Measurements from ENCODE around the gene NXPE3.
A peak's percentile ranks its signal among the peaks of the same experiment; 100 is the strongest.

Gene NXPE3

GRCh38 chr3:101846709-101847108, 67.7 kb downstream of the NXPE3 start:
- CTCF ChIA-PET = no interaction called here
- H3K27ac ChIP-seq = no peak overlapping the region
- POLR2A ChIA-PET (ENCODE audit: low non-redundant PET) = no interaction called here
- no peak for DNase-seq (ENCODE audit: low spot score)
- TF ChIP-seq, protein P1, sequence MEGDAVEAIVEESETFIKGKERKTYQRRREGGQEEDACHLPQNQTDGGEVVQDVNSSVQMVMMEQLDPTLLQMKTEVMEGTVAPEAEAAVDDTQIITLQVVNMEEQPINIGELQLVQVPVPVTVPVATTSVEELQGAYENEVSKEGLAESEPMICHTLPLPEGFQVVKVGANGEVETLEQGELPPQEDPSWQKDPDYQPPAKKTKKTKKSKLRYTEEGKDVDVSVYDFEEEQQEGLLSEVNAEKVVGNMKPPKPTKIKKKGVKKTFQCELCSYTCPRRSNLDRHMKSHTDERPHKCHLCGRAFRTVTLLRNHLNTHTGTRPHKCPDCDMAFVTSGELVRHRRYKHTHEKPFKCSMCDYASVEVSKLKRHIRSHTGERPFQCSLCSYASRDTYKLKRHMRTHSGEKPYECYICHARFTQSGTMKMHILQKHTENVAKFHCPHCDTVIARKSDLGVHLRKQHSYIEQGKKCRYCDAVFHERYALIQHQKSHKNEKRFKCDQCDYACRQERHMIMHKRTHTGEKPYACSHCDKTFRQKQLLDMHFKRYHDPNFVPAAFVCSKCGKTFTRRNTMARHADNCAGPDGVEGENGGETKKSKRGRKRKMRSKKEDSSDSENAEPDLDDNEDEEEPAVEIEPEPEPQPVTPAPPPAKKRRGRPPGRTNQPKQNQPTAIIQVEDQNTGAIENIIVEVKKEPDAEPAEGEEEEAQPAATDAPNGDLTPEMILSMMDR (conservative IDR thresholded peaks at IDR 0.05; ENCODE audit: low read depth) = no peak

- ChIA-PET CTCF (interaction anchor here (0.5 kb wide), 1 partner anchor 578 kb away, joined by 3 read pairs; no protein-coding TSS in a partner anchor), POLR2A (ENCODE audit: low non-redundant PET) (no interaction called here)
- TF ChIP-seq, protein P1 (conservative IDR thresholded peaks at IDR 0.05; ENCODE audit: low read depth) = no peak
- DNase-seq (ENCODE audit: low spot score) = no peak
- H3K27ac ChIP-seq = no peak overlapping the region
Observed at GRCh38 chr3:101847328-101847727, 68.3 kb downstream of the NXPE3 start.

GRCh38 chr3:101848326-101848725, 69.3 kb downstream of the NXPE3 start:
- DNase-seq (ENCODE audit: low spot score) = no peak
- H3K27ac ChIP-seq = peak overlapping the region; percentile 90
- CTCF ChIA-PET = no interaction called here
- TF ChIP-seq, protein P1 (conservative IDR thresholded peaks at IDR 0.05; ENCODE audit: low read depth) = no peak
- POLR2A ChIA-PET (ENCODE audit: low non-redundant PET) = interaction anchor here (1.7 to 2.0 kb wide), 2 partner anchors 21 to 31 kb away, joined by 7 to 15 read pairs; no protein-coding TSS in a partner anchor

GRCh38 chr3:101848754-101849713, 70.0 kb downstream of the NXPE3 start, which contains the start of gene NFKBIZ:
Gene NFKBIZ, plus strand, starts transcription at chr3:101849514. Its CDS starts 115 bp downstream, at chr3:101849629.
- POLR2A ChIA-PET (ENCODE audit: low non-redundant PET) = interaction anchor here (0.6 to 2.0 kb wide), 7 partner anchors 22 to 346 kb away, joined by 3 to 15 read pairs (median 3); no protein-coding TSS in a partner anchor
- peak; percentile 95 for DNase-seq (ENCODE audit: low spot score)
- TF ChIP-seq, protein P1 (conservative IDR thresholded peaks at IDR 0.05; ENCODE audit: low read depth) = no peak
- peak within 1 kb of the TSS; percentile 90 for H3K27ac ChIP-seq
- CTCF ChIA-PET = interaction anchor here (0.6 to 1.4 kb wide), 3 partner anchors 21 to 376 kb away, joined by 4 to 7 read pairs (median 4); no protein-coding TSS in a partner anchor

- peak overlapping the region; percentile 90 for H3K27ac ChIP-seq
- TF ChIP-seq, protein P1 (conservative IDR thresholded peaks at IDR 0.05; ENCODE audit: low read depth) = 0 out of 2 replicates have a peak, but pooled peaks have one; percentile 14
- no peak for DNase-seq (ENCODE audit: low spot score)
- ChIA-PET CTCF (interaction anchor here (0.6 to 1.4 kb wide), 4 partner anchors 22 to 376 kb away, joined by 4 to 7 read pairs (median 4); no protein-coding TSS in a partner anchor), POLR2A (ENCODE audit: low non-redundant PET) (interaction anchor here (0.6 to 2.0 kb wide), 7 partner anchors 8 to 310 kb away, joined by 3 to 15 read pairs (median 3); no protein-coding TSS in a partner anchor)
Observed at GRCh38 chr3:101849714-101850245, 70.8 kb downstream of the NXPE3 start.
